ENCODE measurements around the gene KIRREL3. TPM values are rescaled to one million over a fixed set of nuclear protein-coding genes. Genes with fewer than 3 reads are reported as not detected.

KIRREL3 gene
- total and polyA plus RNA-seq, 12 donors, result 0.13 to 0.58 (median 0.30) TPM

DNA sequence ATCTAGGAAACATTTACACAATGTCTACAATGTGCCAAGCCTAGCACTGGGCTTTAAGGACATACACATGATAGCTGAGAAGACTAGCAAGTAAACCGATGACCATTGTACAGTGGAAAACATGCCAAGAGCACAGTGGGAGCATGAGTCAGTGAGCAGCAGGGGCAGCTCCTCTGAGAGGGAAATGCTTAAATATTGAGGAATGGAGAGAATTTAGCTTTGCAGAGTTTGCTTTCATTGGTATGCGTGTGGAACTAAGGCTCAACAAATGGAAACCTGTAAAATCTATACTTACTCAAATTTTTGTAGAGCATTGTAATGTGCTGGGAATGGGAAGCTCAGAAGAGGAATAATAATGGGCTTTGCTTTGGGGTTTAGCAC lies 362.8 kb downstream of the KIRREL3 start:
- WGBS, 2 donors, result 60 to 75% methylated on average over 2 of the region's 2 CpGs
- H3K27ac ChIP-seq, result no peak overlapping the region
- intact Hi-C loops (cut with DNase I), result no loop called here
- no peaks in the 10 kb centered on the region for H3K36me3 ChIP-seq
- TF ChIP-seq, protein P1, sequence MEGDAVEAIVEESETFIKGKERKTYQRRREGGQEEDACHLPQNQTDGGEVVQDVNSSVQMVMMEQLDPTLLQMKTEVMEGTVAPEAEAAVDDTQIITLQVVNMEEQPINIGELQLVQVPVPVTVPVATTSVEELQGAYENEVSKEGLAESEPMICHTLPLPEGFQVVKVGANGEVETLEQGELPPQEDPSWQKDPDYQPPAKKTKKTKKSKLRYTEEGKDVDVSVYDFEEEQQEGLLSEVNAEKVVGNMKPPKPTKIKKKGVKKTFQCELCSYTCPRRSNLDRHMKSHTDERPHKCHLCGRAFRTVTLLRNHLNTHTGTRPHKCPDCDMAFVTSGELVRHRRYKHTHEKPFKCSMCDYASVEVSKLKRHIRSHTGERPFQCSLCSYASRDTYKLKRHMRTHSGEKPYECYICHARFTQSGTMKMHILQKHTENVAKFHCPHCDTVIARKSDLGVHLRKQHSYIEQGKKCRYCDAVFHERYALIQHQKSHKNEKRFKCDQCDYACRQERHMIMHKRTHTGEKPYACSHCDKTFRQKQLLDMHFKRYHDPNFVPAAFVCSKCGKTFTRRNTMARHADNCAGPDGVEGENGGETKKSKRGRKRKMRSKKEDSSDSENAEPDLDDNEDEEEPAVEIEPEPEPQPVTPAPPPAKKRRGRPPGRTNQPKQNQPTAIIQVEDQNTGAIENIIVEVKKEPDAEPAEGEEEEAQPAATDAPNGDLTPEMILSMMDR (IDR thresholded peaks at IDR 0.05), result no peak
- DNase-seq (no peak), ATAC-seq (no peak)
- no peaks in the 10 kb centered on the region for H3K4me1 ChIP-seq
- no peak overlapping the region for H3K4me3 ChIP-seq
- H3K9me3 ChIP-seq, result no peaks in the 10 kb centered on the region
- H3K27me3 ChIP-seq, result peaks cover 0 to 50% (median 20%) of the 10 kb centered on the region in 7 donors

DNA sequence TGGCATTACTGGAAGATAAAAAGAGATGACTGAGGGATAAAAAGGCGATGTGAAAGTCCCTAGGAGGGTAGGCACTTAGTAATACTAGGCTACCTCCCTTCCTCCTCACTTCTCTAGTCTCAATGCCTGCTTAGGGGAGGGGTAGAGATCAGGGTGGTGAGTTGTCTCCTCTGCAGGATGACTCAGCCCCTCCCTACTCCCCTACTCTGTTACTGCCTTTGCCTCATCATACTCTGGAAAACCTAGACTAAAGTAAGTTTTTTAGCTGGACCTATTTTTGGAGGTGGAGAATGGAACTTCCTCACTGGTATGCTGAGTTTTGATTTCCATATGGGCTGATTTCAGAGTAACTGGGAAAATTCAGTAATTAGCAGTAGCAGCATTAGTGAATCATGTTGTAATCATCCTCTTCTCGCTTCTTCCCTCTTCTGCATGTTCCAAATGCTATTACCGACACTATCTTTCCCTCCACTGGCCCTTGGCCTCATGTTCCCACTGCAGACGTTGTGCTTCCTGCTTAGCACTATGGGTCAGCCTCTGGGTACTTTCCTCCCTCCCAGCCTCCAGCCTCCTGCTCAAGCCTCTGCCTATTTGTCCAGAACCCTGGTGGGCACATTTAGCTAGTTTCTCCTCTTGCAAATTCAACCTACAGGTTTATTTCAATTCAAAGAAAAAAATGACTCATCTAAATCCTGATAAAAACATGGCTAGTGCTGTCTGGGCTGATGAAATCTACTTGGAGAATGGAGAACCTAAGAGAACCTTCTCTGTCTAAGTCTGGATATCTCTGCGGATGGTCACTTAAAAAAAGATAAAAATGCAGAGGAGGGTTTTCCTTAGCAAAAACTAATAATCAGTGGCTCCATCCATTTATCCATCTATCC lies 363.4 kb downstream of the KIRREL3 start:
- Histone ChIP-seq H3K4me3 (no peak overlapping the region), H3K27me3 (peaks cover 0 to 52% (median 20%) of the 10 kb centered on the region in 7 donors), H3K9me3 (no peaks in the 10 kb centered on the region), H3K36me3 (no peaks in the 10 kb centered on the region), H3K4me1 (no peaks in the 10 kb centered on the region), H3K27ac (no peak overlapping the region)
- 55 to 56% methylated on average over 5 of the region's 5 CpGs for WGBS, 2 donors
- TF ChIP-seq, protein P1 (IDR thresholded peaks at IDR 0.05), result no peak
- ATAC-seq (no peak), DNase-seq (no peak)
- intact Hi-C loops (cut with DNase I), result no loop called here

DNA sequence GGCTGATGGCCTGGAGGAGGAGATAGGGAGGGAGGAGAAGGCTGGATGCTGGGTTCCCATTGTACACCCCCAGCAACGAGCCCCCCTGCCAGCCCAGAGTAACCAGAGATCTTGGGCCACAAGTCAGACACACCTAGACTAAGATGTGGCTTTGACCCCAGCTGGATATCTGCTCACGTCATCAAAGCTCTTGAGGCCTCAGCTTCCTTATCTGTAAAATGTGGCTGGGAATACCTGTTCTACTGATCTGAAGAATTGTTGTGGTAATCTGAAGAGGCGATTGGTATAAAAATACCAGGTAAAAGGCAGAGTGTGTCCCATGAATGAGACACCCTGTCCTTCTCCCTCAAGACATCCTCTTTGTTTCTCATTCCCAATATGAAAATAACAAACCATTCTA lies 365.1 kb downstream of the KIRREL3 start:
- Histone ChIP-seq H3K4me1 (no peaks in the 10 kb centered on the region), H3K4me3 (no peak overlapping the region), H3K27me3 (peaks cover 0 to 55% (median 21%) of the 10 kb centered on the region in 7 donors), H3K9me3 (no peaks in the 10 kb centered on the region), H3K36me3 (no peaks in the 10 kb centered on the region), H3K27ac (no peak overlapping the region)
- DNase-seq, result no peak
- no peak for ATAC-seq
- intact Hi-C loops (cut with DNase I), result no loop called here
- WGBS, 2 donors, result 71 to 75% methylated on average over 3 of the region's 3 CpGs
- TF ChIP-seq, protein P1 (IDR thresholded peaks at IDR 0.05), result no peak

DNA sequence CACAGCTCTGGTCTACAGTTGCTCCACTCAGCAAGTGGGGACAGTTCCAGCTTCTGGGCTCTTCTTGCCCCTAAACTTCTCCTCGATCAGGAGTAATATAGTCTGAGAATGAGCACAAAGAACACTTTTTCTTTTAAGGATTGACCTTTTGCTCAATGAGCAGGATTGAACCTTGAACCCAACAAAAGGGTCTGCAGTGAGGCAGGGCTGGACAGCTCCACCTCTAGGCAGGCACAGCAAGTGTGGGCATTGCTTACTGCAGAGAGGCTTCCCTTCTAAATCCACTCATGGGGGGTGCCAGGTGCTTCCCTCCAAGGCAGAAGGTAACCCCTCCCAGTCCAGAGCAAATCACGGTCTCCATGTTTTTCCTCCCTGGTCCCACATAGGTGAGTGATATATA lies 365.6 kb downstream of the KIRREL3 start:
- H3K4me1 ChIP-seq, result no peaks in the 10 kb centered on the region
- intact Hi-C loops (cut with DNase I), result no loop called here
- H3K27me3 ChIP-seq, result peaks cover 0 to 54% (median 17%) of the 10 kb centered on the region in 7 donors
- no peak overlapping the region for H3K27ac ChIP-seq
- 58 to 72% methylated on average over 2 of the region's 2 CpGs for WGBS, 2 donors
- ATAC-seq, result no peak
- no peak overlapping the region for H3K4me3 ChIP-seq
- DNase-seq, result no peak
- H3K9me3 ChIP-seq, result no peaks in the 10 kb centered on the region
- H3K36me3 ChIP-seq, result no peaks in the 10 kb centered on the region
- TF ChIP-seq, protein P1 (IDR thresholded peaks at IDR 0.05), result no peak
